ENCODE data around the gene GEN1. TPM values are rescaled to one million over a fixed set of nuclear protein-coding genes. Genes with fewer than 3 reads are reported as not detected.

Gene GEN1
- total RNA-seq, 1 donor from 2014 or later, result 7.2 TPM

GRCh38 chr2:17729880-17730279 lies 24.1 kb upstream of the GEN1 start:
- TF ChIP-seq, protein P1, sequence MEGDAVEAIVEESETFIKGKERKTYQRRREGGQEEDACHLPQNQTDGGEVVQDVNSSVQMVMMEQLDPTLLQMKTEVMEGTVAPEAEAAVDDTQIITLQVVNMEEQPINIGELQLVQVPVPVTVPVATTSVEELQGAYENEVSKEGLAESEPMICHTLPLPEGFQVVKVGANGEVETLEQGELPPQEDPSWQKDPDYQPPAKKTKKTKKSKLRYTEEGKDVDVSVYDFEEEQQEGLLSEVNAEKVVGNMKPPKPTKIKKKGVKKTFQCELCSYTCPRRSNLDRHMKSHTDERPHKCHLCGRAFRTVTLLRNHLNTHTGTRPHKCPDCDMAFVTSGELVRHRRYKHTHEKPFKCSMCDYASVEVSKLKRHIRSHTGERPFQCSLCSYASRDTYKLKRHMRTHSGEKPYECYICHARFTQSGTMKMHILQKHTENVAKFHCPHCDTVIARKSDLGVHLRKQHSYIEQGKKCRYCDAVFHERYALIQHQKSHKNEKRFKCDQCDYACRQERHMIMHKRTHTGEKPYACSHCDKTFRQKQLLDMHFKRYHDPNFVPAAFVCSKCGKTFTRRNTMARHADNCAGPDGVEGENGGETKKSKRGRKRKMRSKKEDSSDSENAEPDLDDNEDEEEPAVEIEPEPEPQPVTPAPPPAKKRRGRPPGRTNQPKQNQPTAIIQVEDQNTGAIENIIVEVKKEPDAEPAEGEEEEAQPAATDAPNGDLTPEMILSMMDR (IDR thresholded peaks at IDR 0.05), result no peak
- H3K4me1 Mint-ChIP-seq (ENCODE audit: low read depth), result peaks cover 8% of the 10 kb centered on the region
- peaks cover 11% of the 10 kb centered on the region for H3K36me3 Mint-ChIP-seq (ENCODE audit: low read depth)
- no peaks in the 10 kb centered on the region for H3K27me3 Mint-ChIP-seq (ENCODE audit: low read depth)
- no peak overlapping the region for H3K4me3 Mint-ChIP-seq (ENCODE audit: unreplicated experiment)
- no peak overlapping the region for H3K27ac Mint-ChIP-seq (ENCODE audit: unreplicated experiment)
- H3K9me3 Mint-ChIP-seq (ENCODE audit: low read depth), result no peaks in the 10 kb centered on the region
- no peak for DNase-seq (ENCODE audit: low spot score)

DNA sequence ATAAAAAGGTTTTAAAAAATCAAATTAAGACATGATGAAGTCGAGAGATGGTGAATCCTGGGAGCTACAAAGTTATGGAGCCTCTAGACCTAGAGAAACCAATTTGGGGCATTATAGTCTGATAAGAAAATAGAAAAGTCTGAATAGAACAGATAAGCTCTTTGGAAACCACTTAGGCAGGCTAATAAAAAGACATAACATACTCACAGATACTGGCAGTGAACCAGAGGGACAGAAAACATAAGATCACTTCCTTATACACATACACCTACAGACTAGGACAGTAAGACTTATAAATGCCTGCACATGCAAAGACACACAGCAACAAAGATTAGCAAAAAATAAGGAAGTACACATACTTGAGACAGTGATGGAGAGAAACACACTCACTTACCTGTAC lies 20.3 kb upstream of the GEN1 start:
- no peak overlapping the region for H3K4me3 Mint-ChIP-seq (ENCODE audit: unreplicated experiment)
- no peaks in the 10 kb centered on the region for H3K27me3 Mint-ChIP-seq (ENCODE audit: low read depth)
- peaks cover 27% of the 10 kb centered on the region for H3K4me1 Mint-ChIP-seq (ENCODE audit: low read depth)
- H3K36me3 Mint-ChIP-seq (ENCODE audit: low read depth), result peaks cover 24% of the 10 kb centered on the region
- DNase-seq (ENCODE audit: low spot score), result no peak
- TF ChIP-seq, protein P1 (IDR thresholded peaks at IDR 0.05), result no peak
- no peaks in the 10 kb centered on the region for H3K9me3 Mint-ChIP-seq (ENCODE audit: low read depth)
- H3K27ac Mint-ChIP-seq (ENCODE audit: unreplicated experiment), result no peak overlapping the region

GRCh38 chr2:17735864-17736263 lies 18.1 kb upstream of the GEN1 start:
- H3K27ac Mint-ChIP-seq (ENCODE audit: unreplicated experiment), result no peak overlapping the region
- H3K36me3 Mint-ChIP-seq (ENCODE audit: low read depth), result peaks cover 28% of the 10 kb centered on the region
- DNase-seq (ENCODE audit: low spot score), result no peak
- no peaks in the 10 kb centered on the region for H3K27me3 Mint-ChIP-seq (ENCODE audit: low read depth)
- H3K4me1 Mint-ChIP-seq (ENCODE audit: low read depth), result peaks cover 27% of the 10 kb centered on the region
- no peak overlapping the region for H3K4me3 Mint-ChIP-seq (ENCODE audit: unreplicated experiment)
- no peaks in the 10 kb centered on the region for H3K9me3 Mint-ChIP-seq (ENCODE audit: low read depth)
- TF ChIP-seq, protein P1 (IDR thresholded peaks at IDR 0.05), result no peak

- H3K9me3 Mint-ChIP-seq (ENCODE audit: low read depth), result no peaks in the 10 kb centered on the region
- H3K27me3 Mint-ChIP-seq (ENCODE audit: low read depth), result no peaks in the 10 kb centered on the region
- H3K27ac Mint-ChIP-seq (ENCODE audit: unreplicated experiment), result peak overlapping the region; percentile 75
- TF ChIP-seq, protein P1 (IDR thresholded peaks at IDR 0.05), result no peak
- H3K4me1 Mint-ChIP-seq (ENCODE audit: low read depth), result peaks cover 27% of the 10 kb centered on the region
- no peak overlapping the region for H3K4me3 Mint-ChIP-seq (ENCODE audit: unreplicated experiment)
- DNase-seq (ENCODE audit: low spot score), result no peak
- H3K36me3 Mint-ChIP-seq (ENCODE audit: low read depth), result peaks cover 26% of the 10 kb centered on the region
Observed at GRCh38 chr2:17736989-17737388, 16.9 kb upstream of the GEN1 start.

- Mint-ChIP-seq H3K4me3 (ENCODE audit: unreplicated experiment) (no peak overlapping the region), H3K27ac (ENCODE audit: unreplicated experiment) (no peak overlapping the region), H3K27me3 (ENCODE audit: low read depth) (no peaks in the 10 kb centered on the region), H3K9me3 (ENCODE audit: low read depth) (no peaks in the 10 kb centered on the region), H3K36me3 (ENCODE audit: low read depth) (peaks cover 26% of the 10 kb centered on the region), H3K4me1 (ENCODE audit: low read depth) (peaks cover 19% of the 10 kb centered on the region)
- TF ChIP-seq, protein P1 (IDR thresholded peaks at IDR 0.05), result no peak
- no peak for DNase-seq (ENCODE audit: low spot score)
Observed at GRCh38 chr2:17740203-17740602, 13.7 kb upstream of the GEN1 start.
